ENCODE measurements around the gene TSPAN5. TPM values are rescaled to one million over a fixed set of nuclear protein-coding genes. Genes with fewer than 3 reads are reported as not detected.
A peak's percentile ranks its signal among the peaks of the same experiment; 100 is the strongest.

TSPAN5 gene
- total RNA-seq, 6 experiments from 2014 or later: 59.6 to 75.4 (median 67.6) TPM

- peaks cover 55% of the 10 kb centered on the region for H3K4me1 Mint-ChIP-seq (ENCODE audit: low read depth)
- no peak for DNase-seq
- TF ChIP-seq, protein P1, sequence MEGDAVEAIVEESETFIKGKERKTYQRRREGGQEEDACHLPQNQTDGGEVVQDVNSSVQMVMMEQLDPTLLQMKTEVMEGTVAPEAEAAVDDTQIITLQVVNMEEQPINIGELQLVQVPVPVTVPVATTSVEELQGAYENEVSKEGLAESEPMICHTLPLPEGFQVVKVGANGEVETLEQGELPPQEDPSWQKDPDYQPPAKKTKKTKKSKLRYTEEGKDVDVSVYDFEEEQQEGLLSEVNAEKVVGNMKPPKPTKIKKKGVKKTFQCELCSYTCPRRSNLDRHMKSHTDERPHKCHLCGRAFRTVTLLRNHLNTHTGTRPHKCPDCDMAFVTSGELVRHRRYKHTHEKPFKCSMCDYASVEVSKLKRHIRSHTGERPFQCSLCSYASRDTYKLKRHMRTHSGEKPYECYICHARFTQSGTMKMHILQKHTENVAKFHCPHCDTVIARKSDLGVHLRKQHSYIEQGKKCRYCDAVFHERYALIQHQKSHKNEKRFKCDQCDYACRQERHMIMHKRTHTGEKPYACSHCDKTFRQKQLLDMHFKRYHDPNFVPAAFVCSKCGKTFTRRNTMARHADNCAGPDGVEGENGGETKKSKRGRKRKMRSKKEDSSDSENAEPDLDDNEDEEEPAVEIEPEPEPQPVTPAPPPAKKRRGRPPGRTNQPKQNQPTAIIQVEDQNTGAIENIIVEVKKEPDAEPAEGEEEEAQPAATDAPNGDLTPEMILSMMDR (IDR thresholded peaks at IDR 0.05): no peak
- H3K27me3 Mint-ChIP-seq (ENCODE audit: insufficient read depth): no peaks in the 10 kb centered on the region
- no peak overlapping the region for H3K4me3 Mint-ChIP-seq
- H3K9me3 Mint-ChIP-seq: no peaks in the 10 kb centered on the region
- H3K36me3 Mint-ChIP-seq (ENCODE audit: low read depth): peaks cover 39% of the 10 kb centered on the region
- no peak overlapping the region for H3K27ac Mint-ChIP-seq
Observed at GRCh38 chr4:98577956-98578355, 80.5 kb downstream of the TSPAN5 start.

DNA sequence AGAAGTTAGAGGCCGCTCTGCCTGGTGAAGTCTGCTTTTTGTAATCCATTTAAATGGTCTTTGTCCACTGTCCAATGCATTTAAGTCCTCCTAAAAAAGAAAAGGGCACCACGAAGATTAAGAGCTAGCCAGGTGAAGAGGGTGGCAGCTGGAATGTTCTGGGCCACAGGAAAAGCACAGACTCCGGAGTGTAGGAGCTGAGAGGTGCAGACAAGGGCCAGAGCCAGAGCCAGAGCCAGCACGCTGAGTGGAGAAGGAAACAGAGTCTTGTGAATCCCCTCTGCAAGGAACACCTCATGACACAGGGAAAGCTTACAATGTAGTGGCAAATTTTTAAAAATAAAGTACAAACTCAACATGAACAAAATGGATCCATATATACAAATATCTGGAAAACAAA, 83.6 kb downstream of the TSPAN5 start:
- no peaks in the 10 kb centered on the region for H3K9me3 Mint-ChIP-seq
- TF ChIP-seq, protein P1 (IDR thresholded peaks at IDR 0.05): no peak
- no peak for DNase-seq
- no peak overlapping the region for H3K4me3 Mint-ChIP-seq
- H3K27ac Mint-ChIP-seq: no peak overlapping the region
- peaks cover 41% of the 10 kb centered on the region for H3K36me3 Mint-ChIP-seq (ENCODE audit: low read depth)
- peaks cover 4% of the 10 kb centered on the region; the same call in 1 of the 2 replicates for H3K27me3 Mint-ChIP-seq (ENCODE audit: insufficient read depth)
- H3K4me1 Mint-ChIP-seq (ENCODE audit: low read depth): peaks cover 39% of the 10 kb centered on the region

DNA sequence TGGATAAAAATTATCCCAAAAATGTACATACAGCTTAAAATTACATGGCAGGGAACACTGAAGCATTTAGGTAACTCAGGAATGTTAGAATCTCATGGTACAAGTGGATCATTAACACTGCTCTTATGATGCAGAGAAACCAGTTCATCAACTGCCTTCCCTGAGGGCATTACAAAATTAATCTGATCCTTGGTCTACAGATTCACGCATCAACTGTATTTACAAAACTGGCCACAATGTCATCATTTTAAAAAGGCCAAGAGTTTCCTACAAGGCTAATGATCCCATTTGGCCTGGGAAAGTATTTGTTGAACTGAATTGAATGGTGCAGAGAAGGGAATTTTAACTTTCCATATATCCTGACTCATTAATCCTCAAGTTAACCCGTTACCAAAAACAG, 84.6 kb downstream of the TSPAN5 start:
- H3K4me1 Mint-ChIP-seq (ENCODE audit: low read depth): peaks cover 41% of the 10 kb centered on the region
- H3K27ac Mint-ChIP-seq: peak overlapping the region; percentile 2; the same call in 1 of the 2 replicates
- no peak overlapping the region for H3K4me3 Mint-ChIP-seq
- H3K27me3 Mint-ChIP-seq (ENCODE audit: insufficient read depth): peaks cover 4% of the 10 kb centered on the region; the same call in 1 of the 2 replicates
- no peaks in the 10 kb centered on the region for H3K9me3 Mint-ChIP-seq
- TF ChIP-seq, protein P1 (IDR thresholded peaks at IDR 0.05): no peak
- H3K36me3 Mint-ChIP-seq (ENCODE audit: low read depth): peaks cover 36% of the 10 kb centered on the region
- no peak for DNase-seq

GRCh38 chr4:98572697-98573096, 85.7 kb downstream of the TSPAN5 start:
- DNase-seq: no peak
- TF ChIP-seq, protein P1 (IDR thresholded peaks at IDR 0.05): no peak
- H3K4me1 Mint-ChIP-seq (ENCODE audit: low read depth): peaks cover 41% of the 10 kb centered on the region
- peaks cover 36% of the 10 kb centered on the region for H3K36me3 Mint-ChIP-seq (ENCODE audit: low read depth)
- peaks cover 4% of the 10 kb centered on the region; the same call in 1 of the 2 replicates for H3K27me3 Mint-ChIP-seq (ENCODE audit: insufficient read depth)
- H3K27ac Mint-ChIP-seq: no peak overlapping the region
- H3K9me3 Mint-ChIP-seq: no peaks in the 10 kb centered on the region
- H3K4me3 Mint-ChIP-seq: no peak overlapping the region

DNA sequence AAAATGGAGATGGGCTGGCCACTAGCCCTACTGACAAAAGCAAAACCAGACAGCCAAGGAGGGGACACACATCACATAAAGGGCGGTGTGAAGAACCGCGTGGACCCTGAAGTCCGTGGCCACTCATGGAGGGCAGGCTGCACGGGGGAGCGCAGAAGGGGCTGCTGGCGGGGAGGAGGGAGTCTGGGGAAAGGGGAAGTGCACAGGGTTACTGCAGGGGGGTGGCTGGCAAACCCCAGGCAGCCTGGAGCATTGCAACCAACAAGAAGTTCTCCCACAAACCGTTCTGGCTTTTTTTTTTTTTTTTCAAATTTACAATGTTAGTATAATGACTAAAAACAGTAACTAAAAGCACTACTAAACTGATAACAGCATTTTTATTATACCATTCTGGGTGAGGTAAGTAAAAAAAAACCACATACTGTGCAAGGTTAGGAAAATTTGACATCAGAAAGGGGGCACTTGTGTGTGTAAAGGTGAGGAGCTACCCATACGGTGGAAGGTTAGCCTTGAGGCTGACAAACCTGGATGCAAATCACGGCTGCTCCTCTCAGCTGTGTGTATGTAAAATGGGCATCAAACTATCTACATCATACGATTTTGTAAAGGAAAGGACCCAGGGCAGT, 87.1 kb downstream of the TSPAN5 start:
- Mint-ChIP-seq H3K9me3 (no peaks in the 10 kb centered on the region), H3K27ac (no peak overlapping the region), H3K4me3 (no peak overlapping the region), H3K4me1 (ENCODE audit: low read depth) (peaks cover 54% of the 10 kb centered on the region), H3K36me3 (ENCODE audit: low read depth) (peaks cover 37% of the 10 kb centered on the region), H3K27me3 (ENCODE audit: insufficient read depth) (peaks cover 4% of the 10 kb centered on the region; the same call in 1 of the 2 replicates)
- TF ChIP-seq, protein P1 (IDR thresholded peaks at IDR 0.05): no peak
- no peak for DNase-seq

Measured in HFFc6 (cell line).